T-cell (primary cell): ENCODE measurements around the gene FSTL4. TPM values are rescaled to one million over a fixed set of nuclear protein-coding genes. Genes with fewer than 3 reads are reported as not detected.
A peak's percentile ranks its signal among the peaks of the same experiment; 100 is the strongest.

ENCODE experiments used
- ATAC-seq, 4 experiments: fragments of 200-7000 bp in 3 of 4; fragments of 150-1000 bp in 1 of 4; cut with Tn5 transposase; replicated peaks in 1 of 4; 1 replicate in 3 of 4; 2 replicates in 1 of 4; pipeline ENCODE4 v1.10.0; 2021; ENCODE audit warnings: moderate library complexity in 3 of 4, mild to moderate bottlenecking in 2 of 4, moderate number of reproducible peaks in 1 of 4
- CTCF ChIA-PET, 2 donors: fragments of 300-600 bp; sonication (Branson Sonifier 250); formaldehyde crosslinking; loops; one replicate each; lab custom pipeline; 2022; ENCODE audit warnings: antibody characterized with exemption in 2 of 2; lab: Charles Lee
- POLR2A ChIA-PET, 2 donors: fragments of 300-600 bp; sonication (Branson Sonifier 250); formaldehyde crosslinking; loops; one replicate each; lab custom pipeline; 2022; ENCODE audit warnings: antibody characterized with exemption in 2 of 2; lab: Charles Lee
- DNase-seq, 35 experiments: peaks; one replicate each; pipeline versions ENCODE4 v3.0.0 to v3.0.0-alpha.2; 2013 to 2023
- H3K27ac ChIP-seq: one replicate; pipeline ENCODE4 v1.5.1; 2013; ENCODE audit warnings: low read length
- H3K27me3 ChIP-seq, 2 experiments: replicated peaks in 1 of 2; 1 replicate in 1 of 2; 2 replicates in 1 of 2; pipeline versions ENCODE4 v1.6.1 to v1.7.0; 2013; ENCODE audit warnings: low read length in 1 of 2, mixed read lengths in 1 of 2; ENCODE audit not compliant: control insufficient read depth in 2 of 2, insufficient read depth in 2 of 2; ENCODE audit errors: extremely low read depth in 1 of 2
- H3K36me3 ChIP-seq, 2 donors: 1 replicate in 1 of 2; 2 replicates in 1 of 2; pipeline versions ENCODE4 v1.6.1 to v1.7.0; 2013; ENCODE audit warnings: low read length in 1 of 2; ENCODE audit not compliant: control insufficient read depth in 2 of 2, insufficient read depth in 1 of 2; ENCODE audit errors: extremely low read depth in 1 of 2
- H3K4me1 ChIP-seq, 2 experiments: 1 replicate in 1 of 2; 2 replicates in 1 of 2; pipeline versions ENCODE4 v1.6.1 to v1.7.0; 2013; ENCODE audit warnings: low read length in 2 of 2, mixed read lengths in 1 of 2; ENCODE audit not compliant: insufficient read depth in 2 of 2, control insufficient read depth in 1 of 2; ENCODE audit errors: extremely low read depth in 1 of 2
- H3K4me3 ChIP-seq, 2 donors: 1 replicate in 1 of 2; 2 replicates in 1 of 2; pipeline versions ENCODE4 v1.5.1 to v1.7.0; 2013; ENCODE audit warnings: mild to moderate bottlenecking in 2 of 2, low read length in 1 of 2, moderate library complexity in 1 of 2; ENCODE audit not compliant: control insufficient read depth in 1 of 2; ENCODE audit errors: extremely low read depth in 1 of 2
- H3K9me3 ChIP-seq: 2 replicates; pipeline ENCODE4 v1.7.0; 2013
- H3K27ac Mint-ChIP-seq, 2 donors: one replicate each; pipeline ENCODE4 v1.8.0; 2020 to 2021; ENCODE audit warnings: mild to moderate bottlenecking in 2 of 2, mixed read lengths in 2 of 2
- H3K27me3 Mint-ChIP-seq, 2 donors: one replicate each; pipeline ENCODE4 v1.8.0; 2021 to 2022; ENCODE audit warnings: mixed read lengths in 2 of 2
- H3K36me3 Mint-ChIP-seq: one replicate; pipeline ENCODE4 v1.8.0; 2021; ENCODE audit warnings: mixed read lengths
- H3K4me1 Mint-ChIP-seq, 3 donors: one replicate each; pipeline ENCODE4 v1.8.0; 2020 to 2022; ENCODE audit warnings: mixed read lengths in 3 of 3, mild to moderate bottlenecking in 1 of 3
- H3K4me3 Mint-ChIP-seq, 3 donors: one replicate each; pipeline ENCODE4 v1.8.0; 2020 to 2022; ENCODE audit warnings: mild to moderate bottlenecking in 3 of 3, mixed read lengths in 3 of 3, moderate library complexity in 3 of 3
- H3K9me3 Mint-ChIP-seq, 3 donors: one replicate each; pipeline ENCODE4 v1.8.0; 2020 to 2022; ENCODE audit warnings: mixed read lengths in 3 of 3
- WGBS: methylation state at CpG from one replicate; pipeline ENCODE4 v1.1.5; 2013; ENCODE audit warnings: missing lambda C conversion rate; ENCODE audit not compliant: insufficient coverage; 5-methylcytosine and 5-hydroxymethylcytosine counted together
- total RNA-seq, 35 experiments: library from RNA in 6 of 35; stranded (reverse) in 6 of 35; fragments of 120-200 nt in 1 of 35; gene quantifications; one replicate each; pipeline versions ENCODE4 v1.2.1 to v1.2.4 and lab custom pipeline; 2013 to 2026

FSTL4 gene
- total RNA-seq, 5 donors from 2014 or later (not counting 1 experiment from before 2014, with no cell fraction given): 1.6 TPM; not detected in 3

- H3K36me3 Mint-ChIP-seq: no peaks in the 10 kb centered on the region
- H3K4me3 Mint-ChIP-seq: no peak overlapping the region
- ATAC-seq (no peak), DNase-seq (no peak)
- H3K27ac Mint-ChIP-seq: no peak overlapping the region
- ChIA-PET POLR2A (interaction anchor here (0.5 to 0.7 kb wide), 2 partner anchors 625 to 860 kb away, joined by 3 to 5 read pairs; no protein-coding TSS in a partner anchor), CTCF (no interaction called here)
- H3K4me1 ChIP-seq: no peaks in the 10 kb centered on the region
- no peak overlapping the region for H3K4me3 ChIP-seq
- 83% methylated on average over 1 of the region's 2 CpGs for WGBS
- peaks cover 0 to 12% of the 10 kb centered on the region in 2 experiments for H3K27me3 ChIP-seq
- H3K36me3 ChIP-seq: no peaks in the 10 kb centered on the region
- no peaks in the 10 kb centered on the region for H3K9me3 ChIP-seq
- H3K9me3 Mint-ChIP-seq: no peaks in the 10 kb centered on the region
- no peaks in the 10 kb centered on the region for H3K4me1 Mint-ChIP-seq
- H3K27ac ChIP-seq: no peak overlapping the region
- no peaks in the 10 kb centered on the region for H3K27me3 Mint-ChIP-seq
Observed at GRCh38 chr5:133304178-133304577, 308.2 kb downstream of the FSTL4 start.

GRCh38 chr5:133303298-133303697 lies 309.0 kb downstream of the FSTL4 start:
- H3K27me3 ChIP-seq: peaks cover 0 to 13% of the 10 kb centered on the region in 2 experiments
- no peaks in the 10 kb centered on the region for H3K9me3 Mint-ChIP-seq
- peaks cover 3 to 8% of the 10 kb centered on the region in 2 experiments for H3K4me1 ChIP-seq
- ATAC-seq (no peak), DNase-seq (no peak)
- H3K4me3 Mint-ChIP-seq: no peak overlapping the region
- H3K27me3 Mint-ChIP-seq: no peaks in the 10 kb centered on the region
- WGBS: no CpG with 5 or more reads among the region's 2 CpGs
- H3K4me1 Mint-ChIP-seq: peaks cover 7 to 8% (median 8%) of the 10 kb centered on the region in 3 donors
- no peak overlapping the region for H3K27ac Mint-ChIP-seq
- H3K9me3 ChIP-seq: no peaks in the 10 kb centered on the region
- ChIA-PET POLR2A (interaction anchor here in 1 of 2 donors (0.7 kb wide), 1 partner anchor 626 kb away, joined by 3 read pairs; no protein-coding TSS in a partner anchor), CTCF (no interaction called here)
- H3K36me3 ChIP-seq: no peaks in the 10 kb centered on the region
- H3K27ac ChIP-seq: no peak overlapping the region
- H3K4me3 ChIP-seq: no peak overlapping the region
- H3K36me3 Mint-ChIP-seq: no peaks in the 10 kb centered on the region

- H3K9me3 Mint-ChIP-seq: no peaks in the 10 kb centered on the region
- H3K4me1 ChIP-seq: peaks cover 3 to 12% of the 10 kb centered on the region in 2 experiments
- no peak for DNase-seq
- POLR2A ChIA-PET: no interaction called here
- no peaks in the 10 kb centered on the region for H3K36me3 Mint-ChIP-seq
- WGBS: 100% methylated on average over 1 of the region's 3 CpGs
- H3K27ac Mint-ChIP-seq: no peak overlapping the region
- no peak for ATAC-seq
- peaks cover 0 to 12% of the 10 kb centered on the region in 2 experiments for H3K27me3 ChIP-seq
- H3K36me3 ChIP-seq: no peaks in the 10 kb centered on the region
- H3K4me1 Mint-ChIP-seq: peaks cover 10 to 11% (median 11%) of the 10 kb centered on the region in 3 donors
- no peaks in the 10 kb centered on the region for H3K27me3 Mint-ChIP-seq
- CTCF ChIA-PET: no interaction called here
- no peak overlapping the region for H3K27ac ChIP-seq
- no peak overlapping the region for H3K4me3 Mint-ChIP-seq
- H3K9me3 ChIP-seq: no peaks in the 10 kb centered on the region
- no peak overlapping the region for H3K4me3 ChIP-seq
Observed at GRCh38 chr5:133299728-133300127, 312.6 kb downstream of the FSTL4 start.

- POLR2A ChIA-PET: no interaction called here
- H3K27me3 Mint-ChIP-seq: no peaks in the 10 kb centered on the region
- ATAC-seq: no peak
Observed at GRCh38 chr5:133299021-133299420, 313.3 kb downstream of the FSTL4 start.

GRCh38 chr5:133298447-133298846 lies 313.9 kb downstream of the FSTL4 start:
- H3K27ac Mint-ChIP-seq: no peak overlapping the region
- CTCF ChIA-PET: no interaction called here

More at GRCh38 chr5:133299021-133299420, 313.3 kb downstream of the FSTL4 start:
- Histone ChIP-seq H3K27ac (no peak overlapping the region), H3K4me3 (no peak overlapping the region), H3K9me3 (no peaks in the 10 kb centered on the region), H3K36me3 (no peaks in the 10 kb centered on the region), H3K27me3 (peaks cover 0 to 12% of the 10 kb centered on the region in 2 experiments), H3K4me1 (peaks cover 3 to 12% of the 10 kb centered on the region in 2 experiments)
- Mint-ChIP-seq H3K4me3 (no peak overlapping the region), H3K9me3 (no peaks in the 10 kb centered on the region), H3K4me1 (peaks cover 10 to 11% (median 11%) of the 10 kb centered on the region in 3 donors), H3K27ac (no peak overlapping the region), H3K36me3 (no peaks in the 10 kb centered on the region)
- CTCF ChIA-PET: no interaction called here
- WGBS: 75% methylated on average over 1 of the region's 1 CpG
- DNase-seq: no peak

GRCh38 chr5:133297293-133297692 lies 315.0 kb downstream of the FSTL4 start:
- POLR2A ChIA-PET: no interaction called here
- no peak overlapping the region for H3K27ac ChIP-seq
- no peak for ATAC-seq
- H3K27ac Mint-ChIP-seq: no peak overlapping the region
- peaks cover 3 to 12% of the 10 kb centered on the region in 2 experiments for H3K4me1 ChIP-seq
- no peak overlapping the region for H3K4me3 ChIP-seq
- H3K4me3 Mint-ChIP-seq: no peak overlapping the region
- 100% methylated on average over 3 of the region's 5 CpGs for WGBS
- DNase-seq: no peak
- peaks cover 0 to 12% of the 10 kb centered on the region in 2 experiments for H3K27me3 ChIP-seq
- H3K27me3 Mint-ChIP-seq: no peaks in the 10 kb centered on the region
- no peaks in the 10 kb centered on the region for H3K9me3 ChIP-seq
- H3K36me3 Mint-ChIP-seq: no peaks in the 10 kb centered on the region
- peaks cover 10 to 11% (median 11%) of the 10 kb centered on the region in 3 donors for H3K4me1 Mint-ChIP-seq
- CTCF ChIA-PET: no interaction called here
- no peaks in the 10 kb centered on the region for H3K9me3 Mint-ChIP-seq
- no peaks in the 10 kb centered on the region for H3K36me3 ChIP-seq

More at GRCh38 chr5:133298447-133298846, 313.9 kb downstream of the FSTL4 start:
- 29% methylated on average over 4 of the region's 4 CpGs for WGBS
- H3K27me3 Mint-ChIP-seq: no peaks in the 10 kb centered on the region
- no peaks in the 10 kb centered on the region for H3K9me3 Mint-ChIP-seq
- H3K9me3 ChIP-seq: no peaks in the 10 kb centered on the region
- H3K27ac ChIP-seq: no peak overlapping the region
- H3K4me3 Mint-ChIP-seq: no peak overlapping the region
- no peaks in the 10 kb centered on the region for H3K36me3 Mint-ChIP-seq
- no peak overlapping the region for H3K4me3 ChIP-seq
- peaks cover 0 to 12% of the 10 kb centered on the region in 2 experiments for H3K27me3 ChIP-seq
- no peaks in the 10 kb centered on the region for H3K36me3 ChIP-seq
- peak; percentile 49 to 84 (median 66) for ATAC-seq
- POLR2A ChIA-PET: no interaction called here
- H3K4me1 ChIP-seq: peaks cover 3 to 12% of the 10 kb centered on the region in 2 experiments
- peaks cover 10 to 11% (median 11%) of the 10 kb centered on the region in 3 donors for H3K4me1 Mint-ChIP-seq
- DNase-seq: peak in 10 of 35 experiments; percentile 2 to 37 (median 10)
